ENCODE results near the gene PCSK2.

PCSK2 gene

DNA sequence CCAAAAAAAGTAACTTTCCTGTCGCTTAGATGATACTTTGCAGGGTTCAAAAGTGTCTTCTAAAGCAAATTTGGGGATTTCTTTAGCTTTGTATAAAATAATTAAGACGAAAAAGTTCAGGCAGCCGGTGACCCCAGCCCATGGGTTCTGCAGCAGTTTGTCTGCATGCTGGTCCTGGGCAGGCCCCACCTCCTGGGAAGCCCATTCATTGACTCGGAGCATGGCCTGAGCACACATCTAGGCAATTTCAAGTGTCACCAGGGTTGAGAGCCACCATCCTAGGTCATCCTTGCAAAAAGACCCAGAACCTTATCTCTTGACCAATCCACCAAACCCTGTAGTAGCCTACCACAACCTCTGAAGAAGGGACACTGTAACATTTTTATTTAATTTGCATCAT lies 283.7 kb downstream of the PCSK2 start:
- H3K4me3 ChIP-seq (ENCODE audit: low read depth, low read length): no peak overlapping the region
- no peak for TF ChIP-seq CTCF (IDR thresholded peaks at IDR 0.05; ENCODE audit: borderline replicate concordance, insufficient read depth, low read depth, low read length)

- no peak for TF ChIP-seq CTCF (IDR thresholded peaks at IDR 0.05; ENCODE audit: borderline replicate concordance, insufficient read depth, low read depth, low read length)
- H3K4me3 ChIP-seq (ENCODE audit: low read depth, low read length): no peak overlapping the region
Measured at GRCh38 chr20:17511401-17511800, 284.6 kb downstream of the PCSK2 start.

GRCh38 chr20:17513939-17514338 lies 287.1 kb downstream of the PCSK2 start:
- TF ChIP-seq CTCF (IDR thresholded peaks at IDR 0.05; ENCODE audit: borderline replicate concordance, insufficient read depth, low read depth, low read length): no peak
- no peak overlapping the region for H3K4me3 ChIP-seq (ENCODE audit: low read depth, low read length)

GRCh38 chr20:17515053-17515452 lies 288.2 kb downstream of the PCSK2 start:
- no peak overlapping the region for H3K4me3 ChIP-seq (ENCODE audit: low read depth, low read length)
- no peak for TF ChIP-seq CTCF (IDR thresholded peaks at IDR 0.05; ENCODE audit: borderline replicate concordance, insufficient read depth, low read depth, low read length)

- no peak overlapping the region for H3K4me3 ChIP-seq (ENCODE audit: low read depth, low read length)
Measured at GRCh38 chr20:17518339-17519052, 291.7 kb downstream of the PCSK2 start.

GRCh38 chr20:17519606-17520285 lies 292.9 kb downstream of the PCSK2 start:
- no peak for TF ChIP-seq CTCF (IDR thresholded peaks at IDR 0.05; ENCODE audit: borderline replicate concordance, insufficient read depth, low read depth, low read length)
- H3K4me3 ChIP-seq (ENCODE audit: low read depth, low read length): no peak overlapping the region

More at GRCh38 chr20:17518339-17519052, 291.7 kb downstream of the PCSK2 start:
- no peak for TF ChIP-seq CTCF (IDR thresholded peaks at IDR 0.05; ENCODE audit: borderline replicate concordance, insufficient read depth, low read depth, low read length)

DNA sequence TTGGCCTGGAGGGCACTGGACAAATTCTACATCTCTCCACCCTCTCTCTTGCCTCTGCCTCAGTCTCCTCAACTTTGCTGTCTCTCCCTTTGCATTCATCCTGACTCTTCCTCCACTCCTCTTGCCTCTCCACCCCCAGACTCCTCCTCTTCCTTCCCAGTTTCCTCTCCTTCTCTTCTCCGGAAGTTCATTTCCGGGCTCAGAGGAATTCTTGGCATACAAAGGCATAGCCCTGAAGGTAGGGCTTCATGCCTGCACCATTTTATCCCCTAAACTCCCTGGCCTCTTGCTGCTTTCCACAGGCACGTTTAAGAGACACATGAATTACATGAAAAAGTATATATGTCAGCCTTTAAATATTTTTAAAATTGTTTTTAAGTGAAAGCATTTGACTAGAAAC lies 293.7 kb downstream of the PCSK2 start:
- no peak for TF ChIP-seq CTCF (IDR thresholded peaks at IDR 0.05; ENCODE audit: borderline replicate concordance, insufficient read depth, low read depth, low read length)
- no peak overlapping the region for H3K4me3 ChIP-seq (ENCODE audit: low read depth, low read length)
